ENCODE measurements around the gene GOLPH3L. TPM values are rescaled to one million over a fixed set of nuclear protein-coding genes. Genes with fewer than 3 reads are reported as not detected.

Gene GOLPH3L
- total and polyA plus RNA-seq, 2 donors (not counting 1 experiment from before 2014, with no cell fraction given), result 7.4 to 25.3 TPM

DNA sequence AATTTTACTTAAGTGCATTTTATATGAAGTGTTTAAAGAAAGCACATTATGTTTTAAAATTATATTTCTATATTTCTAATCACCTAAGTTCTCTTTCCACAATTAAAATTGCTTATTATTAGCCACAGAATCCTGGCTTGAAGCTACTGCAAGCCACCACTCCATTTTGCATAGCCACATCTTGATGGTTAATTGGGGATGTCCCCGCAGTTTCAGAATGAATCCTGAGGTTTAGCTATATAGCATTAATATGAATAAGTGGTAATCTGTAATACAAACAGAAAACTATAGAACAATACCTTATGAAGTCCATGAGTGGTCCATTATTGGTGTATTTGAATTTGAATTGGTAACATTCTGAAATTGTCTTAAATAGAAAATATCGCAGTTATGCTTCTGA is 11.6 kb upstream of the GOLPH3L start:
- H3K9me3 ChIP-seq (ENCODE audit: control extremely low read depth in 1 of 3, control insufficient read depth in 2 of 3, insufficient read depth in 1 of 3, low read length in 2 of 3), result no peaks in the 10 kb centered on the region
- no peak overlapping the region for H3K4me3 ChIP-seq (ENCODE audit: control extremely low read depth in 1 of 5, extremely low read depth in 1 of 5, insufficient read depth in 1 of 5, low read depth in 2 of 5, low read length in 4 of 5)
- intact Hi-C loops (cut with micrococcal nuclease), result no loop called here
- DNase-seq (no peak), ATAC-seq (ENCODE audit: low read depth) (no peak)
- H3K9me3 Mint-ChIP-seq (ENCODE audit: insufficient read depth), result no peaks in the 10 kb centered on the region
- no peak overlapping the region for H3K9ac ChIP-seq (ENCODE audit: low read length)
- H2AFZ ChIP-seq (ENCODE audit: insufficient read depth, low read depth, low read length, poor library complexity, severe bottlenecking), result no peak overlapping the region
- H3K27ac Mint-ChIP-seq, result no peak overlapping the region
- no peaks in the 10 kb centered on the region for H3K27me3 Mint-ChIP-seq
- no peak overlapping the region for H3K4me3 Mint-ChIP-seq
- no peak for TF ChIP-seq EZH2 (IDR thresholded peaks at IDR 0.05; ENCODE audit: borderline replicate concordance, insufficient read depth, low read depth, low read length, poor library complexity, severe bottlenecking)
- TF ChIP-seq, protein P1, sequence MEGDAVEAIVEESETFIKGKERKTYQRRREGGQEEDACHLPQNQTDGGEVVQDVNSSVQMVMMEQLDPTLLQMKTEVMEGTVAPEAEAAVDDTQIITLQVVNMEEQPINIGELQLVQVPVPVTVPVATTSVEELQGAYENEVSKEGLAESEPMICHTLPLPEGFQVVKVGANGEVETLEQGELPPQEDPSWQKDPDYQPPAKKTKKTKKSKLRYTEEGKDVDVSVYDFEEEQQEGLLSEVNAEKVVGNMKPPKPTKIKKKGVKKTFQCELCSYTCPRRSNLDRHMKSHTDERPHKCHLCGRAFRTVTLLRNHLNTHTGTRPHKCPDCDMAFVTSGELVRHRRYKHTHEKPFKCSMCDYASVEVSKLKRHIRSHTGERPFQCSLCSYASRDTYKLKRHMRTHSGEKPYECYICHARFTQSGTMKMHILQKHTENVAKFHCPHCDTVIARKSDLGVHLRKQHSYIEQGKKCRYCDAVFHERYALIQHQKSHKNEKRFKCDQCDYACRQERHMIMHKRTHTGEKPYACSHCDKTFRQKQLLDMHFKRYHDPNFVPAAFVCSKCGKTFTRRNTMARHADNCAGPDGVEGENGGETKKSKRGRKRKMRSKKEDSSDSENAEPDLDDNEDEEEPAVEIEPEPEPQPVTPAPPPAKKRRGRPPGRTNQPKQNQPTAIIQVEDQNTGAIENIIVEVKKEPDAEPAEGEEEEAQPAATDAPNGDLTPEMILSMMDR (IDR thresholded peaks at IDR 0.05), result no peak
- POLR2A ChIA-PET, result no interaction called here
- H3K27ac ChIP-seq (ENCODE audit: low read length in 2 of 2), result no peak overlapping the region
- no CpG with 5 or more reads among the region's 2 CpGs for WGBS (ENCODE audit: insufficient coverage)
- H3K36me3 ChIP-seq (replicated peaks in 1 of 2; ENCODE audit: control extremely low read depth in 1 of 2, control insufficient read depth in 1 of 2, extremely low read depth in 1 of 2, insufficient read depth in 2 of 2, low read length in 1 of 2), result no peaks in the 10 kb centered on the region
- H4K20me1 ChIP-seq (ENCODE audit: control insufficient read depth, insufficient read depth, low read length, poor library complexity, severe bottlenecking), result no peaks in the 10 kb centered on the region
- no peaks in the 10 kb centered on the region for H3K27me3 ChIP-seq (replicated peaks in 1 of 4; ENCODE audit: control extremely low read depth in 1 of 4, control insufficient read depth in 3 of 4, insufficient read depth in 4 of 4, low read length in 3 of 4)
- no peak overlapping the region for H3K4me2 ChIP-seq (replicated peaks; ENCODE audit: low read depth, low read length, poor library complexity, severe bottlenecking)
- H3K79me2 ChIP-seq (ENCODE audit: control insufficient read depth, insufficient read depth, low read length), result no peaks in the 10 kb centered on the region
- CTCF ChIA-PET, result no interaction called here
- H3K4me1 ChIP-seq (ENCODE audit: control insufficient read depth in 2 of 2, insufficient read depth in 2 of 2, low read length in 2 of 2), result no peaks in the 10 kb centered on the region
- no peaks in the 10 kb centered on the region for H3K4me1 Mint-ChIP-seq

DNA sequence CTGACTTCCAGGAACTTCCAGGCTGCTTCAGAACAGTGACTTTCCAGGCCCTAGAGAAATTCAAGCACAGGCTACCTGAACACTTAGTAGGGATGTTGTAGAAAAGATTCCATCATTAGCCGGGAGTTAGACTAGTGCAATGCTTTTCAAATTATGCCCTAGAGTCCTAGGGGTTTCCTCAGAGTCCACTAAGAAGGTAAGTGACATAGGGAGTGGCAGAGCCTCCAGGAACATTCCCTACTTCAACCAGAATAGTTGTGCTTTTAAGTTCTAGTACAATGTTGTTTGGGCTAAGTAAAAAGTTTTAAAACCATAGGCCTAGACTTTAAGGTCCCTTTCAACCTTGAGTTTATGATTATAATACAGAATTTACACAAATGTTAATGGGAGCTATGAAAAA is 9.1 kb upstream of the GOLPH3L start:
- Histone ChIP-seq H3K9ac (ENCODE audit: low read length) (no peak overlapping the region), H4K20me1 (ENCODE audit: control insufficient read depth, insufficient read depth, low read length, poor library complexity, severe bottlenecking) (no peaks in the 10 kb centered on the region), H3K27ac (ENCODE audit: low read length in 2 of 2) (no peak overlapping the region), H3K4me3 (ENCODE audit: control extremely low read depth in 1 of 5, extremely low read depth in 1 of 5, insufficient read depth in 1 of 5, low read depth in 2 of 5, low read length in 4 of 5) (no peak overlapping the region), H3K79me2 (ENCODE audit: control insufficient read depth, insufficient read depth, low read length) (no peaks in the 10 kb centered on the region), H3K36me3 (replicated peaks in 1 of 2; ENCODE audit: control extremely low read depth in 1 of 2, control insufficient read depth in 1 of 2, extremely low read depth in 1 of 2, insufficient read depth in 2 of 2, low read length in 1 of 2) (no peaks in the 10 kb centered on the region), H3K9me3 (ENCODE audit: control extremely low read depth in 1 of 3, control insufficient read depth in 2 of 3, insufficient read depth in 1 of 3, low read length in 2 of 3) (no peaks in the 10 kb centered on the region), H3K4me2 (replicated peaks; ENCODE audit: low read depth, low read length, poor library complexity, severe bottlenecking) (no peak overlapping the region), H3K27me3 (replicated peaks in 1 of 4; ENCODE audit: control extremely low read depth in 1 of 4, control insufficient read depth in 3 of 4, insufficient read depth in 4 of 4, low read length in 3 of 4) (no peaks in the 10 kb centered on the region), H2AFZ (ENCODE audit: insufficient read depth, low read depth, low read length, poor library complexity, severe bottlenecking) (no peak overlapping the region), H3K4me1 (ENCODE audit: control insufficient read depth in 2 of 2, insufficient read depth in 2 of 2, low read length in 2 of 2) (no peaks in the 10 kb centered on the region)
- Mint-ChIP-seq H3K4me3 (no peak overlapping the region), H3K27ac (no peak overlapping the region), H3K27me3 (no peaks in the 10 kb centered on the region), H3K4me1 (no peaks in the 10 kb centered on the region), H3K9me3 (ENCODE audit: insufficient read depth) (no peaks in the 10 kb centered on the region)
- no CpG with 5 or more reads among the region's 1 CpG for WGBS (ENCODE audit: insufficient coverage)
- CTCF ChIA-PET, result no interaction called here
- POLR2A ChIA-PET, result no interaction called here
- no peak for ATAC-seq (ENCODE audit: low read depth)
- intact Hi-C loops (cut with micrococcal nuclease), result no loop called here
- no peak for DNase-seq
- TF ChIP-seq EZH2 (IDR thresholded peaks at IDR 0.05; ENCODE audit: borderline replicate concordance, insufficient read depth, low read depth, low read length, poor library complexity, severe bottlenecking), result no peak
- TF ChIP-seq, protein P1 (IDR thresholded peaks at IDR 0.05), result no peak
